HG02759 (cell line): ENCODE results near the gene DHRS4L2.
"Not testable (repeated sequence)": the region's sequence is repeated elsewhere in the genome, so short reads cannot be mapped to it uniquely, and the experiment has no call there.

Experiments
- ATAC-seq: cut with Tn5 transposase; IDR thresholded peaks from one replicate; pipeline ENCODE4 v1.9.1; 2021; ENCODE audit warnings: mild to moderate bottlenecking, moderate library complexity; ENCODE audit not compliant: unreplicated experiment

The DHRS4L2 gene

GRCh38 chr14:24013654-24014514 lies 25.2 kb downstream of the DHRS4L2 start:
- peak; percentile 61 for ATAC-seq

- ATAC-seq: not testable (repeated sequence)
Observed at GRCh38 chr14:24015745-24016144, 27.0 kb downstream of the DHRS4L2 start.

- not testable (repeated sequence) for ATAC-seq
Observed at GRCh38 chr14:24018978-24019377, 30.2 kb downstream of the DHRS4L2 start.

- ATAC-seq: not testable (repeated sequence)
Observed at GRCh38 chr14:24019944-24020343, 31.2 kb downstream of the DHRS4L2 start.

- not testable (repeated sequence) for ATAC-seq
Observed at GRCh38 chr14:24020520-24020919, 31.8 kb downstream of the DHRS4L2 start.

- not testable (repeated sequence) for ATAC-seq
Observed at GRCh38 chr14:24024939-24025418, 36.2 kb downstream of the DHRS4L2 start.

GRCh38 chr14:24029687-24030086 lies 41.0 kb downstream of the DHRS4L2 start:
- not testable (repeated sequence) for ATAC-seq

GRCh38 chr14:24031331-24031730 lies 42.6 kb downstream of the DHRS4L2 start:
- ATAC-seq: not testable (repeated sequence)

GRCh38 chr14:24032727-24033418 lies 44.1 kb downstream of the DHRS4L2 start:
- ATAC-seq: no peak

GRCh38 chr14:24035769-24036168 lies 47.0 kb downstream of the DHRS4L2 start:
- not testable (repeated sequence) for ATAC-seq

GRCh38 chr14:24036169-24036962 lies 47.6 kb downstream of the DHRS4L2 start:
- peak; percentile 63 for ATAC-seq

- not testable (repeated sequence) for ATAC-seq
Observed at GRCh38 chr14:24036963-24037657, 48.4 kb downstream of the DHRS4L2 start.

GRCh38 chr14:24037658-24038037 lies 48.9 kb downstream of the DHRS4L2 start:
- no peak for ATAC-seq

- ATAC-seq: no peak
Observed at GRCh38 chr14:24038686-24039085, 50.0 kb downstream of the DHRS4L2 start.

- ATAC-seq: no peak
Observed at GRCh38 chr14:24040692-24041091, 52.0 kb downstream of the DHRS4L2 start.

GRCh38 chr14:24042746-24043145 lies 54.0 kb downstream of the DHRS4L2 start:
- no peak for ATAC-seq

GRCh38 chr14:24049002-24049401 lies 60.3 kb downstream of the DHRS4L2 start:
- not testable (repeated sequence) for ATAC-seq

GRCh38 chr14:24050753-24051152 lies 62.0 kb downstream of the DHRS4L2 start:
- not testable (repeated sequence) for ATAC-seq

- peak; percentile 28 for ATAC-seq
Observed at GRCh38 chr14:24051176-24051788, 62.6 kb downstream of the DHRS4L2 start.
